ENCODE results near the gene ALDH9A1.

- TF ChIP-seq L3MBTL2 (conservative IDR thresholded peaks at IDR 0.05): no peak
- TF ChIP-seq NFRKB (IDR thresholded peaks at IDR 0.05): no peak
- TF ChIP-seq TARDBP (IDR thresholded peaks at IDR 0.05): no peak
- TF ChIP-seq ARNT (IDR thresholded peaks at IDR 0.05): no peak
- TF ChIP-seq SP1 (IDR thresholded peaks at IDR 0.05): no peak
- no peak for TF ChIP-seq HDGF (IDR thresholded peaks at IDR 0.05; ENCODE audit: borderline replicate concordance)
- TF ChIP-seq ELF4 (IDR thresholded peaks at IDR 0.05): no peak
- TF ChIP-seq ZNF384 (IDR thresholded peaks at IDR 0.05): no peak
- no peak for TF ChIP-seq BHLHE40 (IDR thresholded peaks at IDR 0.05; ENCODE audit: borderline replicate concordance)
Observed at GRCh38 chr1:165726841-165727240, 28.5 kb upstream of the ALDH9A1 start.

Measured in HEK293T (cell line).